Erythroblast (primary cell): ENCODE measurements around the gene EYA2.
"Not testable (repeated sequence)": the region's sequence is repeated elsewhere in the genome, so short reads cannot be mapped to it uniquely, and the experiment has no call there.

Source experiments
- DNase-seq, 2 experiments: peaks; one replicate each; lab custom pipeline; 2025; lab: John Stamatoyannopoulos, UW
- GATA1 ChIP-seq: IDR thresholded peaks from 2 replicates; pipeline ENCODE4 v1.6.1; 2011; ENCODE audit warnings: low read depth, mild to moderate bottlenecking, control low read depth, low read length, moderate library complexity
- POLR2A ChIP-seq: IDR thresholded peaks from 2 replicates; pipeline ENCODE4 v1.6.1; 2011; ENCODE audit warnings: mild to moderate bottlenecking, low read length

The EYA2 gene

DNA sequence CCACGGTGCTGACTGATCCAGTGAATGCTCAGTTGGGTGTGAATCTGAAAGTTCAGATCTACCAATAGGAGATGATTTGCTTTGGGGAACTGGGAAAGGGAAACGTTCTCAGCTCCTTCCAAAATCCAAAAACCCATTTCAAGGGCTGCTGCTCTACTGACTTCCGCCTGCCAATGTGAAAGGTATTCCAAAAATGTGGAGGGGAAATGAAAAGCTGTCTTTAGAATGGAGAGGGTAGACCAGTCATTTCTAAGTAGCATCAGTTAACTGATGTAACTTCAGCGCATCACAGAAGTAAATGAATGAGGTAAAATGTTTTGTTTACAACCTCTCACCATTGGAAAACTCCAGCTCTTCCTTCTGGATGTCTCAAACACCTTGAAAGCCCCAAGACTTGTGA, 19.6 kb upstream of the EYA2 start:
- TF ChIP-seq GATA1: no peak
- no peak for TF ChIP-seq POLR2A
- no peak for DNase-seq

DNA sequence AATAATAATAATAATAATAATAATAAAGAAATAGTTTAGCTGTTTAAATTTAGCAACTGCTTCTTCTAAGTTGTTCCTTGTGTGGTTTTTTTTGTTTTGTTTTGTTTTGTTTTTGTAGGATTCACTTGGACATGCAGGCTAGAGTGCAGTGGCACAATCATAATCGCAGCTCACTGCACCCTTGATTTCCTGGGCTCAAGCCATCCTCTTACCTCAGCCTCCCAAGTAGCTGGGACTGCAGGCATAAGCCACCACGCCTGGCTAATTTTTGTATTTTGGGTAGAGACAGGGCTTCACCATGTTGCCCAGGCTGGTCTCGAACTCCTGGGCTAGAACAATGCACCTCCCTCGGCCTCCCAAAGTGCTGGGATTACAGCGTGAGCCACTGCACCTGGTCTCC, 15.3 kb upstream of the EYA2 start:
- no peak for DNase-seq
- no peak for TF ChIP-seq POLR2A
- TF ChIP-seq GATA1: no peak

DNA sequence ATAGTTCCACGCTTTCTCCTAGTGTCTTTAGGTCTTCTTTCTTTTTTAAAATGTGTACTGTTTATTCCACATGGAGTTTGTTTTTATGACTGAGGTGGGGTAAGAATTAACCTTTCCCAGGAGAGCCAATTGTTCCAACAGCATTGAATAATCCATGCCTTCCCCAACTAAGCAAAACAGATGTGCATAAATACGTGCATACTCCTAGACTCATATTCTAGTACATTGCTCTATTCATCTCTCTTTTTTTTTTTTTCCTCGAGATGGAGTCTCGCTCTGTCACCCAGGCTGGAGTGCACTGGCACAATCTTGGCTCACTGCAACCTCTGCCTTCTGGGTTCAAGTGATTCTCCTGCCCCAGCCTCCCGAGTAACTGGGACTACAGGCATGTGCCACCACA, 14.7 kb upstream of the EYA2 start:
- DNase-seq: not testable (repeated sequence)

DNA sequence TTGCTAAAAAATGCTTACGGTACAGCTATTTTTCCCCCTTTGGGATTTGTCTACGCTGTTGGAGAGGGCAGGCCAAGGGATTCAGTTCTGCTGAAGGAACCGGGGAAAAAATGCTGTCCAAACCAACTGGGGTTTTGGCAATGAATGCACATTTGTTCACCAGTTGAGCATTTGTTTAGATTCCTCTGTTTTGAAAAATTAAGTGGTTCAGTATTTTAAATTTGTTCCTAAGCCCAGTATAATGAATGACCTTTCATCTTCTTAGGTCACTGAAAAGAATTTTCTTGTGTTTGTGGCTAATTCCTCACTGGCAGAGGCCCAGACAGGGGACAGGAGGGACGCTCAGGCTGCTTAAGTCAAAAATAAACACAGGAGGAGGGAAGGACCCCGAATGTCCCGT, 10.8 kb upstream of the EYA2 start:
- TF ChIP-seq POLR2A (no peak), GATA1 (no peak)
- DNase-seq: no peak

DNA sequence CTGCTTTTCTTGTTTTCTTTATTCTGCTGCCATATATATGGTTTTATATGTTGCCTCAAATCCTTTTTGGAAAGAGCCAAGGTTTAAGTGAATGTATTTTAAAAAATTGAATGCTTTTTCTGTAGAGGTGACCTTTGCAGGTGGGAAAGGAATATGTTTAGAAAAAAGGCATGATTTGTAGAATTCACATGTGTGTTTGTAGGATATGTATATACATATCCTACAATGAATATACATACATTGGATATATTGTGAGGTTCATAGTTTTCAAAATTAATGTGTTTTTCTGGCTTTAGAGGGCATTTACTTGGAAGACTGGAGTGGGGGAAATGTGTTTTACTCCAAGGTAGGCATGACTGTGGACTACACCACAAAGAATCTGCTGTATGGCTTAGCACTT, 4.0 kb upstream of the EYA2 start:
- DNase-seq: no peak
- TF ChIP-seq POLR2A (no peak), GATA1 (no peak)

DNA sequence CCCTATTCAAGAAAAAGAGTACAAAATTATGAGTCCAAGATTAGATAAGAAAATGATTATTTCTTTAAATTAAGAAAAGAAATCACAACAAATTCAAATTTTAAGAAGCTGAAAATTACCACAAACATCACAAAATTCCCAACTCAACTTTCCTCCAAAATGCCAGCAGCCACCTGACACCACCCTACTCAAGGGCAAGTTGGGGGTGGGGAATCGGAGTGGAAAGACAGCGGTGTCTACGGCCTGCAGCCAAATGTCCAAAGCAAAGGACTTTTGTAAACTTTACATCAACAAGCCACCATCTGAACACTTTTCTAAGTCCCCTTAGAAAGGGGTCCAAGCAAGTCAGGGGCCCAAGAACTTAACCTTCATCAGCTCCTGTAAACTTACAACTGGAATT, 1.6 kb upstream of the EYA2 start:
- TF ChIP-seq POLR2A (no peak), GATA1 (no peak)
- no peak for DNase-seq

DNA sequence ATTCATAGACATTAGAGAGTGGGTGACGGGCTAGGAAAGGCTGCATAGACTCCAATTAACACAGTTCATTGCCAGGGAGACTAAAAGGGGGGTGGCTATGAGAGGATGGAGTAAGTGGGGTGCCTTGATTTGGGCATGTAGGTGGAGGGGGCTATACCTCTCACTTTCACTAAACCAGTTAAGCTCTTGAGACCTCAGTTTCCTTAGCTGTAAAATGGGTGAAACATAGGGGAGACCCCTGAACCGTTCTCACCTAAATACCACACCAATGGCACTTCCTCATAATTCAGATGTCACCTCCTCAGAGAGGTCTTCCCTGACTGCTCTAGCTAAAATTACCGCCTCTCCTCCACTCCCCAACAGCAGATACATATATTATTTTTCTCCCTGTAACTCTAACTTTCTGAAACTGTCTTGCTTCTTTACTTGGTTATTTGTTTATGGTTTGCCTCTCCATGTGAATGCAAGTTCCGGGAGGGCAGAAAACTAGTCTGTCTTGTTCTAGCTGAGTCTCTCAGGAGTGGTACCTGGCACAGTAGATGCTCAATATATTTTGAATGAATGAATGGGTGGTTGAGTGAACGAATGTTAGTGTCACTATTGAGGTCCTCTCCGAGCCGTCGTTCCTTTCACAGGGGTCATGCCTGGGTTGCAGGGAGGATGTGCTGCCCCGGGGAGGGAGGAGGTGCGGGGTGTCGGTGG, 615 bp upstream of the EYA2 start:
- TF ChIP-seq GATA1 (no peak), POLR2A (no peak)
- no peak for DNase-seq

DNA sequence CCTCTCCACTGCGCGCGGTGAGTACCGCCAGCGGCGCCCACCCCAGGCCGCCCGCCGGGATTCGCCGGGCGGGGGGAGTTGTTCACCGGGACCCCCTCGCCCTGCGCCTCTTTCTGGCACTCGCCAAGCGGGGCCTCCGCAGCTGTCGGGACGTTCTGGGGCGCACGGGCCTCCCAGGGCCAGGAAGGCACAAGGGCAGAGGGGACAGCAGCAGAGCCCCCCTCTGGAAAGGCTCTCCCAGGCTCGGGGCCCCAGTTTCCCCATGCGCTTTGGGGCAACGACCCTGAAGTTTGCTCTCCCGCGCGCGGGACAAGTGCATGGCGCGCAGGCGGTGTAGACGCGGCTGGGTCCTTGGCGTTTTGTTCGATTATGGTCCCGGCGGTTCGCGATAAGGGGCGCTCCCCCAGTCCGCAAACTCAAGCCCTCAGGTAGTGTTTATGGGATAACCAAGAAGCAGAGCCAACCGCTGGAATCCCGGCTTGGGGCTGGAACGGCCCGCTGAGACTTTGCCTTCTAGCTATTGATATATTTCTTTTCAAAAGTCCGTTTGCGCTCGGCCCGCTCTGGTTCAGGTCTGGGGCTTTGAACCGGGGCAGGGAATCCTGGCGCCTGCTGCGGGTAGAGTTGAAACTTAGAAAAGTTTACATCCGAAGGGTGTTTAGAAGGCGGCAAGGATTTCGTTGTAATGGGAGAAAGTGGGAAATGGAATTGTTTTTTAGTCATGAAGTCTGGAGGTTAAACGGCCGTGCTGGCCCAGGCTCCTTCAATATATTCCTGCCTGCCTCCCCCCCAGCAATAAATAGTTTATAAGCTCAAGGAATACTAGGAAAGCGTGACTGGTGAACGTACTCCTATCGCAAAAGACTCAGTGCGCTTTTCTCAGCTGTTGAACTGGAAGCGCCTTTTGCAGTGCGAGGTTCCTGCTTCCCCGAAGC, 595 bp downstream of the EYA2 start:
- DNase-seq: no peak
- TF ChIP-seq GATA1 (no peak), POLR2A (no peak)

DNA sequence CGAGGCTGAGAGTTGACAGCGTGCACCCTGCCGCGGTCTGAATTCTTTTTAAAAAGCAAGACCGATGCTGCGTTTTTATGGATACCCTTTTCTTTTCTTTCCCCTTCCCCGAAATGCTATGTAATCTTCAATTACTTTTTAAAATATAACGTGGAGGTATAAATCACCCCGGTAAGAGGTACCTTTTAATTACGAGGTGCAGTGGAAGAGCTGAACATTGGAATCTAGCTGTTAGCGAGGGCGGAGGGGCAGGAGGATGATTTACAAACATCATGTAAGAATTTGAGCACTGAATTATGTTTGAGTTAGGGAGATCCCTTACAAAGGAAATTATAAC, 1.2 kb downstream of the EYA2 start:
- TF ChIP-seq POLR2A (no peak), GATA1 (no peak)
- no peak for DNase-seq

DNA sequence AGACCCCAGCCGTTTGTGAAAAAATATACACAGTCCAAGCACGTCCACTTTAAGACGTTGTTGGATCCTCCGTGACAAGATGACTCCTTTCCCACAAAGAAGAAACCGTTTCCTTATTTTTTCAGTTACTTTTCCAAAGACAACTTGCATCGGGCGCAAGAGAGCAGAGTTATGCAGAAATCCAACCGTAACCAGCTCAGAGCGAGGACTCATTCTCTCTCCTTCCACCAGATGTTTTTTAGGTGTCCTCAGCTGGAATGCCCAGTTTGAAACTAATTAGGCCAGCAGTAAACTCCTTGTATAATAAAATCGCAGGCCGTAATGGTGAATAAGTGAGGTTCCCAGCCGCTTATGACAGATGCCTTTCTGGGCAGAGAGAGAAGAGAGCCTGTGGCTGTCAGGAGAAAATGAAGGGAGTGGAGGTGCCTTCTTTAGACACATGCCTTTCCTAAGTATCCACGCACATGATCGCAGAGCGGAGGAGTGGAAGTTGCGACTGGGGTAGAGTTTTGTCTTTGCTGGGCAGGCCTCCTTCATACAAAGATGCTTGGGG, 2.8 kb downstream of the EYA2 start:
- TF ChIP-seq GATA1 (no peak), POLR2A (no peak)
- no peak for DNase-seq

DNA sequence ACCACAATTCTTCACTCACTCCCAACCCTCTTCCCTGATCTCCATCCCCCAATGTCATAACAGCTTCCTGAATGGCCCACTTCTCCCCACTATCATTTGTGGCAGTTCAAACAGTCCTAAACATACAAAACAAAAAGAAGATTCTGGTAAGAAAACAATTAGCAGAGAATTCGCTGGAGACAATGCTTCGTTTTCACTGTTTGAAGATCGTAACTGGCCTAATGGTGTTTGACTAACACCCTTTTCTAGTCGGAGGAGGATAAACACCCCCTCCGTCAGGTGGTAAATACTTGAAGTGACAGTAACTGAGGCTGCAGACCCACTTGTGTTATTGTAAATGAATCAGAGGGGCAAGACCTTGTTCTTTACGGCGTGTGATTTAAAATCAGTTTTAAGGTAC, 3.8 kb downstream of the EYA2 start:
- TF ChIP-seq GATA1: no peak
- TF ChIP-seq POLR2A: no peak
- no peak for DNase-seq

DNA sequence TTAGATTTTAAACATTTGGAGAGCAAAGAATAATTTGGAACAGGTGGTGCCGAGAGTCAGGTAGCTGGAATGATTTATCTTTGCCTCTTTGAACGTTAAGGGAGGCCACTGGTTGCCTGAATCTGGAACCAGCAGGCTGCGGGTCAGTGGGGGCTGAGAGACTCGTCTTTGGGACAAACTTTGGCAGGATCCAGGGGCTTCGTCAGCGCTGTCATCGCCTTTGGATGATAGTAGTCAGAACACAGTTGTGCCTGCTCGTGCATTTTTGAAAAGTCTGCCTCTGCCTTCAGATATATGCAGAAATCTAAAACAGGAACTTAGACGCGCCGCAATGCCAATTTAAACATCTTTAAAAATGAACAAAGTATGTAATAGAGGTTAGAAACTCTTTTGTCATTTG, 5.0 kb downstream of the EYA2 start:
- DNase-seq: no peak
- TF ChIP-seq POLR2A (no peak), GATA1 (no peak)

DNA sequence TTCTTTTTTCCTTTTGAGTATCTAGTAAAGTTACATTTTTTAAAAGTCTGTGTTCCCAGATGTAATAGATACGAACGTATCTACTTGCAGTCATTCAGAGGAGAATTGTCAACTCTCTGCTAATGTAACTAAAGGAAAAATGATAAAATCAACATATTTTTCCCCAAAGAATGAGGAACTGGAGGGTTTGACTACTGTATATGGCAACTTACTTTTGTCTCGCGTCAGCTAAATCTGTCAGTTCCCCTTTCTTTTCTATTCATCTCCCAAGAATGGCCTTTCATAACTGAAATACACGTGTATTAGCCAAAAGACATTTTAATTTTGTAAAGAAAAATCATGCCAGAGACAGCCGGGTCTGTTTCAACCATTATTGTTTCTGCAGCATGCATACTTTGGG, 5.4 kb downstream of the EYA2 start:
- TF ChIP-seq GATA1: no peak
- TF ChIP-seq POLR2A: no peak
- DNase-seq: no peak

DNA sequence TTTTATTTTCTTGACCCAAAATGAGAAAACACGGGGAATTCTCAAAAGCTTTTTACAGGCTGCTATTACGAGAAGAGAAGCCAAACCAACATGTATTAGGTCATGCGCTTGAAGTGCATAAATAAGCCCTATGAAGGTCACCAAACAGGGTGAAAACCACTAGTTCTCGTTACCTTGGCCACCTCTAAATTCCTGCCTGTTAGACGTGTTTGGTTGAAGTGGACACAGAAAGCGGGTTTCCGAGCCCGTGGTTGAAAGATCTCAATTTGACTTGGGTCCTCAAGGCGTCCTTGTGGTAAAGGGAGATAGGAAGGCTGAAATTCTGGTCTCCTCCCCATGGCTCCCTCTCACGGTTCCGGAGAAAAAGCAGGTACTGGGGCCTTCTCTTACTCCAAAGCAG, 6.2 kb downstream of the EYA2 start:
- no peak for DNase-seq
- TF ChIP-seq POLR2A (no peak), GATA1 (no peak)
